Bronchial epithelial cell (primary cell): ENCODE measurements around the gene CDK1. TPM values are rescaled to one million over a fixed set of nuclear protein-coding genes. Genes with fewer than 3 reads are reported as not detected.
A peak's percentile ranks its signal among the peaks of the same experiment; 100 is the strongest.

ENCODE experiments used
- DNase-seq: peaks from one replicate; pipeline ENCODE4 v3.0.0-alpha.2; 2010; ENCODE audit warnings: low read depth
- FAIRE-seq: peaks from 2 replicates; lab custom pipeline; 2011; peaks lifted over from hg19 to GRCh38; lab: Jason Lieb, UNC
- H3K27me3 ChIP-seq: 2 replicates; pipeline ENCODE4 v1.5.1; 2011; ENCODE audit warnings: low read length; ENCODE audit not compliant: control insufficient read depth, insufficient read depth
- H3K36me3 ChIP-seq: 2 replicates; pipeline ENCODE4 v1.5.1; 2011; ENCODE audit warnings: low read length; ENCODE audit not compliant: control insufficient read depth, insufficient read depth
- H3K4me3 ChIP-seq: 2 replicates; pipeline ENCODE4 v1.5.1; 2011; ENCODE audit warnings: mild to moderate bottlenecking, low read depth, low read length, control low read depth
- CTCF ChIP-seq: IDR thresholded peaks from 2 replicates; pipeline ENCODE4 v1.5.1; 2011; ENCODE audit warnings: mild to moderate bottlenecking, moderate library complexity, low read length, control low read depth, inconsistent platforms; ENCODE audit not compliant: insufficient read depth, severe bottlenecking
- total RNA-seq: library from RNA; depleted of rRNA; stranded (reverse); fragments of >200 nt; gene quantifications from 2 replicates; pipeline ENCODE4 v1.2.1, GENCODE V29; 2014

The CDK1 gene
- total RNA-seq, 1 donor from 2014 or later = 0.79 TPM

GRCh38 chr10:60799971-60800650, 21.8 kb downstream of the CDK1 start:
- FAIRE-seq (no peak), DNase-seq (no peak)
- Histone ChIP-seq H3K27me3 (no peaks in the 10 kb centered on the region), H3K4me3 (no peak overlapping the region), H3K36me3 (peaks cover under 1% of the 10 kb centered on the region)
- no peak for TF ChIP-seq CTCF

GRCh38 chr10:60800918-60801317, 22.6 kb downstream of the CDK1 start:
- H3K36me3 ChIP-seq = no peaks in the 10 kb centered on the region
- no peak for FAIRE-seq
- no peak for DNase-seq
- H3K27me3 ChIP-seq = no peaks in the 10 kb centered on the region
- H3K4me3 ChIP-seq = no peak overlapping the region
- no peak for TF ChIP-seq CTCF

- Histone ChIP-seq H3K4me3 (no peak overlapping the region), H3K36me3 (no peaks in the 10 kb centered on the region), H3K27me3 (no peaks in the 10 kb centered on the region)
- no peak for TF ChIP-seq CTCF
- no peak for FAIRE-seq
- no peak for DNase-seq
These were observed 23.2 kb downstream of the CDK1 start for GRCh38 chr10:60801522-60801921.

- no peaks in the 10 kb centered on the region for H3K36me3 ChIP-seq
- TF ChIP-seq CTCF = no peak
- no peak for FAIRE-seq
- no peak for DNase-seq
- no peaks in the 10 kb centered on the region for H3K27me3 ChIP-seq
- no peak overlapping the region for H3K4me3 ChIP-seq
These were observed 25.2 kb downstream of the CDK1 start for GRCh38 chr10:60803433-60803832.

GRCh38 chr10:60803865-60804264, 25.6 kb downstream of the CDK1 start:
- H3K36me3 ChIP-seq = no peaks in the 10 kb centered on the region
- DNase-seq (no peak), FAIRE-seq (no peak)
- no peaks in the 10 kb centered on the region for H3K27me3 ChIP-seq
- no peak for TF ChIP-seq CTCF
- no peak overlapping the region for H3K4me3 ChIP-seq

GRCh38 chr10:60806921-60807320, 28.6 kb downstream of the CDK1 start:
- no peak for TF ChIP-seq CTCF
- Histone ChIP-seq H3K4me3 (no peak overlapping the region), H3K27me3 (no peaks in the 10 kb centered on the region), H3K36me3 (no peaks in the 10 kb centered on the region)
- DNase-seq (peak; percentile 47), FAIRE-seq (no peak)
